H1 (cell line): Measurements from ENCODE around the gene PDE9A. TPM values are rescaled to one million over a fixed set of nuclear protein-coding genes. Genes with fewer than 3 reads are reported as not detected.

Source experiments
- CTCF ChIA-PET: fragments of 300-600 bp; sonication (Branson Sonifier 250); formaldehyde crosslinking; loops from one replicate; lab custom pipeline; 2021; ENCODE audit not compliant: partially characterized antibody; lab: Charles Lee
- POLR2A ChIA-PET: fragments of 300-600 bp; sonication (Branson Sonifier 250); formaldehyde crosslinking; loops from one replicate; lab custom pipeline; 2021; ENCODE audit warnings: inconsistent platforms; ENCODE audit not compliant: partially characterized antibody; lab: Charles Lee
- DNase-seq, 2 experiments: peaks; one replicate each; pipeline versions ENCODE4 v3.0.0 to v3.0.0-alpha.2; 2010 to 2022; ENCODE audit warnings: low spot score in 2 of 2, low read depth in 1 of 2, mixed read lengths in 1 of 2
- FAIRE-seq: peaks from 2 replicates; lab custom pipeline; 2011; peaks lifted over from hg19 to GRCh38; lab: Jason Lieb, UNC
- H2AFZ ChIP-seq: 2 replicates; pipeline ENCODE4 v1.8.1; 2012; ENCODE audit warnings: low read length, inconsistent platforms
- H2AK5ac ChIP-seq: 2 replicates; pipeline ENCODE4 v1.6.1; 2013; ENCODE audit warnings: low read depth, low read length
- H2BK120ac ChIP-seq: replicated peaks from 2 replicates; pipeline ENCODE3; 2013; ENCODE audit warnings: low read depth, low read length, inconsistent platforms
- H2BK12ac ChIP-seq: 2 replicates; pipeline ENCODE4 v1.6.1; 2013; ENCODE audit warnings: low read depth, low read length
- H2BK15ac ChIP-seq: 2 replicates; pipeline ENCODE4 v1.6.1; 2013; ENCODE audit warnings: low read length
- H2BK20ac ChIP-seq: 2 replicates; pipeline ENCODE4 v1.6.1; 2013; ENCODE audit warnings: low read length
- H2BK5ac ChIP-seq: 2 replicates; pipeline ENCODE4 v1.6.1; 2013; ENCODE audit warnings: low read depth, low read length
- H3K14ac ChIP-seq: 2 replicates; pipeline ENCODE4 v1.6.1; 2013; ENCODE audit warnings: inconsistent platforms; ENCODE audit not compliant: insufficient read length
- H3K18ac ChIP-seq: 2 replicates; pipeline ENCODE4 v1.6.1; 2013; ENCODE audit warnings: low read length; ENCODE audit errors: extremely low read depth
- H3K23ac ChIP-seq: 2 replicates; pipeline ENCODE4 v1.6.1; 2013; ENCODE audit warnings: inconsistent platforms; ENCODE audit not compliant: insufficient read length
- H3K23me2 ChIP-seq: 2 replicates; pipeline ENCODE4 v1.6.1; 2013; ENCODE audit warnings: low read depth, low read length
- H3K27ac ChIP-seq: 2 replicates; pipeline ENCODE4 v1.6.1; 2011; ENCODE audit warnings: low read depth, low read length, inconsistent platforms
- H3K27me3 ChIP-seq, 4 experiments: replicated peaks in 1 of 4; 1 replicate in 1 of 4; 2 replicates in 3 of 4; pipeline versions ENCODE4 v1.6.1 to v1.8.1; 2011 to 2013; ENCODE audit warnings: low read length in 3 of 4, mild to moderate bottlenecking in 3 of 4, inconsistent platforms in 2 of 4, mixed read lengths in 2 of 4, moderate library complexity in 1 of 4; ENCODE audit not compliant: control insufficient read depth in 3 of 4, insufficient read depth in 3 of 4; ENCODE audit errors: extremely low read depth in 1 of 4
- H3K36me3 ChIP-seq, 4 experiments: 2 replicates each; pipeline versions ENCODE4 v1.6.1 to v1.8.1; 2011 to 2013; ENCODE audit warnings: mild to moderate bottlenecking in 4 of 4, low read length in 3 of 4, moderate library complexity in 2 of 4, control low read depth in 1 of 4, inconsistent platforms in 1 of 4; ENCODE audit not compliant: insufficient read depth in 4 of 4, control insufficient read depth in 2 of 4
- H3K4ac ChIP-seq: replicated peaks from 2 replicates; pipeline ENCODE3; 2013; ENCODE audit warnings: low read length, low read depth, mixed read lengths, inconsistent platforms; ENCODE audit not compliant: insufficient read length
- H3K4me1 ChIP-seq, 4 experiments: replicated peaks in 1 of 4; 1 replicate in 1 of 4; 2 replicates in 3 of 4; pipeline versions ENCODE4 v1.6.1 to v1.8.1; 2011 to 2013; ENCODE audit warnings: low read length in 3 of 4, inconsistent platforms in 2 of 4, mixed read lengths in 1 of 4; ENCODE audit not compliant: insufficient read depth in 4 of 4, control insufficient read depth in 3 of 4
- H3K4me2 ChIP-seq, 2 experiments: 2 replicates each; pipeline versions ENCODE4 v1.6.1 to v1.8.1; 2011 to 2013; ENCODE audit warnings: low read depth in 2 of 2, low read length in 2 of 2, control low read depth in 1 of 2, inconsistent platforms in 1 of 2, mild to moderate bottlenecking in 1 of 2; ENCODE audit not compliant: insufficient read depth in 1 of 2
- H3K4me3 ChIP-seq, 4 experiments: fragments of 200-600, 300-600 bp in 1 of 4; sonication (generic), shearing (Covaris generic), sonication (Bioruptor Twin) in 1 of 4; 2 replicates each; pipeline versions ENCODE4 v1.5.1 to v1.8.1; 2011 to 2016; ENCODE audit warnings: low read length in 4 of 4, low read depth in 3 of 4, control low read depth in 2 of 4, inconsistent platforms in 2 of 4, mild to moderate bottlenecking in 2 of 4, mixed read lengths in 1 of 4, moderate library complexity in 1 of 4; ENCODE audit not compliant: insufficient read depth in 2 of 4; ENCODE audit errors: extremely low read depth in 1 of 4
- H3K56ac ChIP-seq: replicated peaks from 2 replicates; pipeline ENCODE3; 2013; ENCODE audit warnings: low read depth, mild to moderate bottlenecking, mixed read lengths, low read length, inconsistent platforms; ENCODE audit not compliant: insufficient read length
- H3K79me1 ChIP-seq: 2 replicates; pipeline ENCODE4 v1.6.1; 2013; ENCODE audit warnings: low read depth, low read length, control low read depth
- H3K79me2 ChIP-seq, 2 experiments: 2 replicates each; pipeline versions ENCODE4 v1.6.1 to v1.8.1; 2012 to 2013; ENCODE audit warnings: low read length in 2 of 2, mild to moderate bottlenecking in 2 of 2, inconsistent platforms in 1 of 2; ENCODE audit not compliant: insufficient read depth in 2 of 2, control insufficient read depth in 1 of 2
- H3K9ac ChIP-seq, 4 experiments: replicated peaks in 1 of 4; 1 replicate in 1 of 4; 2 replicates in 3 of 4; pipeline versions ENCODE4 v1.6.1 to v1.8.1; 2011 to 2013; ENCODE audit warnings: low read depth in 3 of 4, low read length in 3 of 4, control low read depth in 2 of 4, mild to moderate bottlenecking in 2 of 4, moderate library complexity in 2 of 4, inconsistent platforms in 1 of 4; ENCODE audit errors: extremely low read depth in 1 of 4
- H3K9me3 ChIP-seq, 2 experiments: 2 replicates each; pipeline versions ENCODE4 v1.6.1 to v1.8.1; 2012 to 2013; ENCODE audit warnings: mild to moderate bottlenecking in 2 of 2, moderate library complexity in 2 of 2, control low read depth in 1 of 2, inconsistent platforms in 1 of 2, low read depth in 1 of 2, low read length in 1 of 2, mixed read lengths in 1 of 2; ENCODE audit not compliant: insufficient read depth in 2 of 2
- H4K20me1 ChIP-seq, 2 experiments: replicated peaks in 1 of 2; 2 replicates each; pipeline versions ENCODE3 to v1.8.1; 2011 to 2013; ENCODE audit warnings: inconsistent platforms in 2 of 2, low read length in 2 of 2, mild to moderate bottlenecking in 1 of 2; ENCODE audit not compliant: insufficient read depth in 2 of 2, control insufficient read depth in 1 of 2
- H4K5ac ChIP-seq: 2 replicates; pipeline ENCODE4 v1.6.1; 2013; ENCODE audit warnings: low read length, low read depth, mixed read lengths, inconsistent platforms; ENCODE audit not compliant: insufficient read length
- H4K8ac ChIP-seq: 2 replicates; pipeline ENCODE4 v1.8.0; 2013; ENCODE audit warnings: mild to moderate bottlenecking, moderate library complexity, low read length, inconsistent platforms; ENCODE audit not compliant: insufficient read depth; ENCODE audit errors: extremely low read depth
- H4K91ac ChIP-seq: replicated peaks from 2 replicates; pipeline ENCODE3; 2013; ENCODE audit warnings: low read length, mixed read lengths, inconsistent platforms; ENCODE audit not compliant: insufficient read length
- NRF1 ChIP-seq: IDR thresholded peaks from 2 replicates; pipeline ENCODE4 v1.6.1; 2011; ENCODE audit warnings: mild to moderate bottlenecking, low read depth, low read length, improper control_type of control experiment
- RNF2 ChIP-seq: fragments of 200-900, 300-1000 bp; sonication (generic); IDR thresholded peaks from 2 replicates; pipeline ENCODE4 v1.7.1; 2016; ENCODE audit warnings: borderline replicate concordance, low read depth, mild to moderate bottlenecking, antibody characterized with exemption, low read length; ENCODE audit not compliant: poor library complexity, severe bottlenecking; ENCODE audit errors: missing control alignments
- TEAD4 ChIP-seq: IDR thresholded peaks from 2 replicates; pipeline ENCODE4 v1.6.1; 2012; ENCODE audit warnings: low read depth, low read length, inconsistent platforms, mixed read lengths
- WGBS, 2 experiments: shearing (Covaris generic) in 1 of 2; methylation state at CpG; one replicate each; pipeline versions ENCODE4 v1.1.6 to v1.1.7; 2013 to 2015; ENCODE audit warnings: low lambda C conversion rate in 2 of 2, mixed read lengths in 2 of 2, inconsistent platforms in 1 of 2, low coverage in 1 of 2, missing lambda C conversion rate in 1 of 2; ENCODE audit not compliant: insufficient replicate concordance in 2 of 2, insufficient coverage in 1 of 2, insufficient read length in 1 of 2; ENCODE audit errors: extremely low coverage in 1 of 2, missing lambda C conversion rate in 1 of 2; 5-methylcytosine and 5-hydroxymethylcytosine counted together
- polyA plus RNA-seq, 7 experiments: library from polyadenylated mRNA; depleted of rRNA in 3 of 7; stranded (reverse) in 5 of 7; unstranded in 2 of 7; fragments of >200 nt in 5 of 7; fragments of 200-250 nt in 2 of 7; gene quantifications; 1 replicate in 5 of 7; 2 replicates in 1 of 7; 4 replicates in 1 of 7; pipeline versions ENCODE4 v1.2.1 to v1.2.3, GENCODE V29; 2011 to 2013; ENCODE audit warnings: missing spikeins in 2 of 7, mixed read lengths in 2 of 7
- total RNA-seq: library from RNA; stranded (reverse); fragmentation: NEBNext Ultra II Directional; extraction: Animal tissue kit (Norgen Biotek cat#: 25700); gene quantifications from 2 replicates; pipeline ENCODE4 v1.2.1, GENCODE V29; 2021

PDE9A gene
- total and polyA plus RNA-seq, 2 of the 8 experiments (the other 6 are each of a cell fraction or from before 2014, with no cell fraction given): 39.2 to 45.9 TPM

- 95% methylated on average over 20 of the region's 20 CpGs; no CpG with 5 or more reads in 1 of the 2 experiments for WGBS, 2 experiments
- no peaks in the 10 kb centered on the region for H3K79me2 ChIP-seq
- peaks cover 6% of the 10 kb centered on the region; the same call in 1 of the 2 replicates for H3K23me2 ChIP-seq
- H2AFZ ChIP-seq: no peak overlapping the region
- H2BK5ac ChIP-seq: no peak overlapping the region
- H3K79me1 ChIP-seq: no peaks in the 10 kb centered on the region
- no peak overlapping the region for H4K91ac ChIP-seq
- no peak overlapping the region for H3K27ac ChIP-seq
- H3K14ac ChIP-seq: no peak overlapping the region
- H2BK20ac ChIP-seq: no peak overlapping the region
- no peaks in the 10 kb centered on the region for H3K4me1 ChIP-seq
- CTCF ChIA-PET: interaction anchor here (0.6 to 2.0 kb wide), 5 partner anchors 17 to 163 kb away, joined by 3 to 5 read pairs (median 3); no protein-coding TSS in a partner anchor
- no peaks in the 10 kb centered on the region for H3K27me3 ChIP-seq
- H3K36me3 ChIP-seq: peaks cover 0 to 11% (median 9%) of the 10 kb centered on the region in 4 experiments; a peak in 5 of 8 replicates
- FAIRE-seq (no peak), DNase-seq (no peak)
- H3K56ac ChIP-seq: no peak overlapping the region
- no peak overlapping the region for H3K4me3 ChIP-seq
- H4K20me1 ChIP-seq: peaks cover 0 to 8% of the 10 kb centered on the region in 2 experiments
- H3K18ac ChIP-seq: no peak overlapping the region
- H3K4ac ChIP-seq: no peak overlapping the region
- no peak overlapping the region for H2BK12ac ChIP-seq
- POLR2A ChIA-PET: no interaction called here
- H3K23ac ChIP-seq: no peak overlapping the region
- no peaks in the 10 kb centered on the region for H3K9me3 ChIP-seq
- no peak overlapping the region for H2AK5ac ChIP-seq
- TF ChIP-seq RNF2 (no peak), TEAD4 (no peak), NRF1 (no peak)
- TF ChIP-seq, all 59 proteins: peak for 0
- Histone ChIP-seq H3K4me2 (no peak overlapping the region), H4K8ac (no peak overlapping the region), H4K5ac (no peak overlapping the region), H3K9ac (no peak overlapping the region), H2BK120ac (no peak overlapping the region), H2BK15ac (no peak overlapping the region)
Observed at GRCh38 chr21:42755766-42756579, 102.6 kb downstream of the PDE9A start.
